ENCODE measurements around the gene ASAP2.
A peak's percentile ranks its signal among the peaks of the same experiment; 100 is the strongest.

ASAP2 gene

DNA sequence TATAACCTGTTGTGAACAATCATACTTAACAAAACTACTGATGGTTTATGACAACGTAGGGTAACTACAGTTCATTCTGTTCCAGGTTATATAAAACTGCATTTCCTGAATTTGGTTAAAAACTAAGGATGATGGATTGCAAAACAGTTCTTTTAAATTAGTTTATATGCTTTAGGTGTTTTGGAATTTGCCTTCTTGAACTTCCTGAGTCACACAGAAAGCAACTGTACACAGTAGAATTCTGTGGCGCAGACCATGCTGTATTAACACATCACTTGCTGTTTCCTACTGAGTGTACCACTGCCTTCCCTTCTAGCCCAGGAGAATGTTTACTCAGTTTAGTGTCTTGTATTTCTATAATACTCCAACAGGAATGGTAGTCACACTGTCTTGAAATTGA, 197.3 kb downstream of the ASAP2 start:
- peak; percentile 47 for DNase-seq (ENCODE audit: low spot score)

DNA sequence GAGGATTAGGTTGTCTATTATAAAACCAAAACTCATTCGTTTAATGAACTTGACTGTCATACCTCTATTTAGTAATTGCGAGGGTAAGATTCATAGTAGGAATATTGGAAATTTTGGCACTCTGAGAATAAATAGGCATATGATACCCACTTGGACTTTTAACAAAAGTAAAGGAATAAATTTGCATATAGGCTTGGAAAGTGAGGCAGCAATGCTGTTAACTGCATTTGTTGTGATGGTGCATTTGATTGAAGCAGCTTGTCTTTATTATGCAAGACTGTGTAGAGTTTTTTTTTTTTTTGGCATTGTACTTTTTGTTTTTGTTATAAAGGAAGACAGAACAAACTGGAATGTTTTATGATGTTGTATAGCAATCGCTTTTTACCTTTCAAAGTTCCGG, 197.8 kb downstream of the ASAP2 start:
- no peak for DNase-seq (ENCODE audit: low spot score)

- no peak for DNase-seq (ENCODE audit: low spot score)
These were observed 199.0 kb downstream of the ASAP2 start for GRCh38 chr2:9405636-9406035.

GRCh38 chr2:9406529-9407362, 200.1 kb downstream of the ASAP2 start:
- no peak for DNase-seq (ENCODE audit: low spot score)

DNA sequence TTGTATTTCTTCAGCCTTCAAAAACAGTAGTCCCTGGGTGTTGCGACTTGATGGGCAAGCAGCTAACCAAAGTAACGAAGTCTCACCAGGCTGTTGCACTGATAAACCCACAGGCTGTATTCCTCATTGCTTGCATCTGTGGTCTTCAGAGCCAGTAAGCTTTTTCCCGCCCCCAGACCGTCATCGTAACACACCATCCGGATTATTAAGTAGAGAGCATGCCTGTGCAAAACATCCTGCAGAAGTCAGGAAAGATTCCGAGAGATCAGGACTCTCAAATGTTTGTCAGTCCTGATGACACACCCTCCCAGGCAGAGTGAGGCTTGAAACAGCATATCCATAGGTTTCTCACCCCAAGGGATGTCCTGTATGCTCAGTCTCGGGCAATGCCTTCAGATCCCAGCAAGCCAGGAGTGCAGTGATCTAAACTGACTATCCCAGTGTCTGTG, 200.8 kb downstream of the ASAP2 start:
- no peak for DNase-seq (ENCODE audit: low spot score)

- DNase-seq (ENCODE audit: low spot score), result no peak
These were observed 202.1 kb downstream of the ASAP2 start for GRCh38 chr2:9408641-9409151.

DNA sequence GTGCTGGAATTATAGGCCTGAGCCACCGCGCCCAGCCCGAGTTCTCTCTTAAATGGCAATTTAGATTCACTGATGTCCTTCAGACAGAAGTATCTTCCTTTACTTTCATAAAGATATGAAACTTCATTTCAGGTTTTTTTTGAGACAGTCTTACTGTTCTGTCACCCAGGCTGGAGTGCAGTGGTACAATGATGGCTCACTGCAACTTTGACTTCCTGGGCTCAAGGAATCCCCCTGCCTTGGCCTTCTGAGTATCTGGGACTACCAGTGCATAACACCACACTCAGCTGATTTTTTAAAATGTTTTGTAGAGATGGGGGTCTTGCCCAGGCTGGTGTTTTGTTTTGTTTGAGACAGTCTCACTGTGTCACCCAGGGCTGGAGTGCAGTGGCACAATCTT, 203.5 kb downstream of the ASAP2 start:
- DNase-seq (ENCODE audit: low spot score), result no peak

DNA sequence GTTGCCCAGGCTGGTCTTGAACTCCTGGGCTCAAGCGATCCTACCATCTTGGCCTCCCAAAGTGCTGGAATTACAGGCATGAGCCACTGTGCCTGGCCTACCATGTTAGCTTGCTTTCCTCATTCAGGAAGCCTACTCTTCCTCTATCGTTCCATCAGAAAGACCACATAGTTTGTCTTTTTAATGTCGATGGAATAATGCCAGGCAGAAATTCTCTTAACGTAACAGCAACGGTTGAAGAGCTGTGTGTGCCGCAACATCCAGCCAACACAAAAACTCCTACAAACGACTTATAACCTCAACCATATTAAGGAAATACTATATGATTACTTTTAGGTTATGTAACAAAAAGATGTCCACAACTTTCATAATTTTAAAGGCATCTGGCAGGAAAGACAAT, 206.2 kb downstream of the ASAP2 start:
- DNase-seq (ENCODE audit: low spot score), result no peak

- DNase-seq (ENCODE audit: low spot score), result no peak
These were observed 209.0 kb downstream of the ASAP2 start for GRCh38 chr2:9415516-9416169.

GRCh38 chr2:9416267-9416961, 209.8 kb downstream of the ASAP2 start:
- no peak for DNase-seq (ENCODE audit: low spot score)

- DNase-seq (ENCODE audit: low spot score), result no peak
These were observed 210.3 kb downstream of the ASAP2 start for GRCh38 chr2:9416962-9417316.

GRCh38 chr2:9417725-9418124, 211.1 kb downstream of the ASAP2 start:
- no peak for DNase-seq (ENCODE audit: low spot score)

GRCh38 chr2:9418746-9419145, 212.1 kb downstream of the ASAP2 start:
- DNase-seq (ENCODE audit: low spot score), result no peak

DNA sequence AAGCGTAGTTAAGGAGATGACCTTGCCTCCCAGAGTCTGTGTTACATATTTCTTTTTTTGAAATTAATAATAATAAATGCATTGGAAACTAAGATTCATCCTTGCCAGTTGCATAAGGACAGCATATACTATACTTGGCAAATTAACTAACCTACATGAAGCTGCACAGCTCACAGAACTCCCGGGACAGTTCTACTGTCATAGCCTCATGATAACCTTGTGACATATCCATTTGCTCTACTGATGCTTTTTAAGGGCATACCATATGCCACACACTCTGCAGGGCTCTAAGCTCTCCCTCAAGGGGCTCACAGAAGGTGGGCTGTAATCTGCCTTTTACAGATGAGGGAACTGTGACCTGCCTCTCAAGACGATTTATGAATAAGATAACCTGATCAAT, 212.9 kb downstream of the ASAP2 start:
- DNase-seq (ENCODE audit: low spot score), result no peak

DNA sequence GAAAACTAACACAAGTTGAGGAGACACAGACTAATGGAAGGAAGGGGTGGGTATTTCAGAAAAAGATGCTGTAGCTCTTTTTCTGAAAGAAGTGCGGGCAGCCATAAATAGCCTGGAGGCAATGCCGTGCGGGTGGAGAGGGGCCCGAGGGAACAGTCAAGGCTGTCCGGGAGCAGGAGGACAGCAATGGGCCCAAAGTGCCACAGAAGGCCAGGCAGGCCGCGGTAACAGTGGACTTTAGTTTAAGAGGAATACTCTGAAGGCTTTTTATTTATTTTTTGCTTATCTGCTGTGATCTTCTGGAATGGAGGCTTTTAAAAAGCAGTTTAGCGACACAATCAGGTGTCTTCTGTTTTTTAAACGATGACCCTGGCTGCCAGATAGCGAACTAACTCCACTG, 213.9 kb downstream of the ASAP2 start:
- DNase-seq (ENCODE audit: low spot score), result no peak

DNA sequence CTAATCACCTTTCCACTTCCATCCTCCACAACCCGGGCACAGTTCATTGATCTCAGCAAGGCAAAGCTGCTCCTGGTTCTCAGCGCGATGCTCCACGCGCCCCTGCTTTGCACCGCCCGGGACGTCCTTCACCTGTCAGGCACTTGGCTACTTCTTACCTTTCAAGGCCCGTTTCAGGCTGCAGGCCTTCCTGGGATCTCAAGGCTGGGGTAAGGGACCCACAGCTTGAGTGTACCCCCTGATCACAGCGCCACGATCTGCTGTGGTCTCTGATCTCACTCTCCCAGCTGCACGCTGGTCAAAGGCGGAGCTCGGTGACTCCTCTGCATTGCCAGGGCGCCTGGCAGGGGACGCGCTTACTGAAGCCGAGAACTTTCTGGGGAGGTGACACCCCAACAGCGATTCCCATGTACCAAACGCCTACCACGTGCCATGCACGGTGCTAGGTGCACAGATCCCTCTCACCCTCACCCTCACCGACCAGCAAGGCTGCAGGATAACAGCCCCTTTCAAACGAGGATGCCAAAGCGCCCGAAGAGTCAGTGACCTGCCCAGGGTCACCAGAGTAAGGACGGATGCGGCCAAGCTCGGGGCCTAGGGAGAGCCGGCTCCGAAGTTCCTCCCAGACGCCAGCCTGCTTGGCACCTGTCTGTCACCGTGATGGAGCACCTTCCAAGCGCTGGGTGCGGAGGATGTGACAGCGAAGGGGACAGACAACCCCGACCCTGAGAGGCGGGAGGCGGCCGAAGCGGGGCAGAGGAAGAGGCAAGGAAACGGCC, 215.9 kb downstream of the ASAP2 start:
- peak; percentile 63 for DNase-seq (ENCODE audit: low spot score)

DNA sequence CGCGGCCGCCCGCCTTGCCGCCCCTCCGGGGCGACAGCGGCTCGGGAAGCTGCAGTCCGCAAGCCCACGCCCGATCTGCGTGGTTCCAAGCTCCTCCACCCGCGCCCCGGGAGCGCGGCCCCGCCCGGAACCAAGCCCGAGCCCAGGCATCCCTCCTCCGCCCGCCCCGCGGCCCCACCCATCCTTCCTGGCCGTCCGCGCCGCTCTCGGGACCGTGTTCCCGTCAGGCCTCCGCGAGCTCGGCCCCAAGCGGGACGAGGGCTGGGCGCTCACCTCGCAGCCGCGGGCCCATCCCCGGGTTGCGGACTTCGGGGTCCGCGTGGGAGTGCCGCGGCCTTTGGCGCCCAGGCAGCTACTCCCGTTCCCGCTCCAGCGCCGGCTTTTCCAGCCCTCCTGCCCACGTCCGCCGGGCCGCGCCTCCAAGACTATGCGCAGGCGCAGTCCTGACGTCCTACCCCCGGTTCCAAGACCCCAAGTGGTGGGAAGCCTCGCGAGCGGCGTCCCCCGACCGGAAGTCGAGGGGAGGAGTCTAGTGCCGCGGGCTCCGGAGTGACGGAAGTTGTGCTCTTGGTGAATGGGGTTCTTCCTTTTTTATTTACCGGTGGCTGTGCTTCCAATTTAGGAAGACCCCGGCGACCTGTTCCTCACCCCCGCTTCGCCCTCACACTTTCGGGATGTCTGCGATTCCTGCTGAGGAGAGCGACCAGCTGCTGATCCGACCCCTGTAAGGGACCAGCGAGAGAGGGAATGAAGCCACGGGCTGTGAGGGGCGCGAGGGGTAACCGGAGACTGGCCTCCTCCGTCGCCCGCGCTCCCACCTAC, 216.7 kb downstream of the ASAP2 start, which contains the start of the genes CPSF3 and ITGB1BP1:
Gene CPSF3 (plus strand): TSS at position 555 of the 822 bp plus-strand sequence. CDS start 120 bp downstream, at position 675.
Gene ITGB1BP1 (minus strand): TSS at position 429 of the 822 bp plus-strand sequence. CDS start 4,831 bp downstream, outside the sequence.
- peak; percentile 100 for DNase-seq (ENCODE audit: low spot score)

GRCh38 chr2:9423922-9424272, 217.3 kb downstream of the ASAP2 start:
- DNase-seq (ENCODE audit: low spot score), result no peak

- DNase-seq (ENCODE audit: low spot score), result no peak
These were observed 218.0 kb downstream of the ASAP2 start for GRCh38 chr2:9424447-9425164.

GRCh38 chr2:9428965-9429577, 222.5 kb downstream of the ASAP2 start:
- DNase-seq (ENCODE audit: low spot score), result peak; percentile 18

Measured in AG08396 (cell line).